Suprapubic skin (tissue), 3 donors: ENCODE measurements around the gene TIMM13.

Experiments
- CTCF ChIP-seq, 2 donors: fragments of 200-600 bp in 1 of 2; fragments of 450-650 bp in 1 of 2; sonication (generic) in 1 of 2; IDR thresholded peaks; one replicate each; pipeline ENCODE4 v1.5.1; 2016 to 2019; ENCODE audit warnings: antibody characterized with exemption in 2 of 2, mild to moderate bottlenecking in 1 of 2, moderate library complexity in 1 of 2
- POLR2A ChIP-seq, 2 donors: fragments of 450-650 bp; IDR thresholded peaks; one replicate each; pipeline ENCODE4 v1.6.1; 2017; ENCODE audit warnings: antibody characterized with exemption in 2 of 2, mild to moderate bottlenecking in 2 of 2, moderate library complexity in 2 of 2

- TF ChIP-seq CTCF (IDR thresholded peaks at IDR 0.05) (no peak), POLR2A (IDR thresholded peaks at IDR 0.05) (no peak)
These were observed 14.2 kb downstream of the TIMM13 start for GRCh38 chr19:2413159-2413558.
